GM18502 (cell line): ENCODE results near the gene ECT2L.

Experiments used
- ATAC-seq: cut with Tn5 transposase; IDR thresholded peaks from one replicate; pipeline ENCODE4 v1.9.1; 2021; ENCODE audit warnings: mild to moderate bottlenecking; ENCODE audit not compliant: unreplicated experiment, poor library complexity

The ECT2L gene

DNA sequence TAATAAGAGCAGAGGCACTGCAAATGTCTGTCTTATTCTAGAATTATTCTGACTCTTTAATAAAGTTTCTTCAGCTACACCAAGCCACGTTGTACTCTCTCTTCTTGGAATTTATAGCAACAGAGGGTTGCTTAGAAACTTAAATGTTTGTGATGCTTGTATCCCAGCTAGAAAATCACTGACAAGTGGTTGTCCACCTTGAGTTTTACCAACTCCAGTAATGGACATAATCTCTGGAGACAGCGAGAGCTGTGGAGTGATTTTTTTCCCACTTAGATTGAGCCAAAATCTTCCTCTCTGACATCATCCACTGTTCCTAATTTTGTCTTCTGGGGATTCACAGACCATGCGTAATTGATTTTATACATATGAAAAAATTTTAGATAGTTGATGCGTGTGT lies 8.0 kb downstream of the ECT2L start:
- ATAC-seq, result no peak

DNA sequence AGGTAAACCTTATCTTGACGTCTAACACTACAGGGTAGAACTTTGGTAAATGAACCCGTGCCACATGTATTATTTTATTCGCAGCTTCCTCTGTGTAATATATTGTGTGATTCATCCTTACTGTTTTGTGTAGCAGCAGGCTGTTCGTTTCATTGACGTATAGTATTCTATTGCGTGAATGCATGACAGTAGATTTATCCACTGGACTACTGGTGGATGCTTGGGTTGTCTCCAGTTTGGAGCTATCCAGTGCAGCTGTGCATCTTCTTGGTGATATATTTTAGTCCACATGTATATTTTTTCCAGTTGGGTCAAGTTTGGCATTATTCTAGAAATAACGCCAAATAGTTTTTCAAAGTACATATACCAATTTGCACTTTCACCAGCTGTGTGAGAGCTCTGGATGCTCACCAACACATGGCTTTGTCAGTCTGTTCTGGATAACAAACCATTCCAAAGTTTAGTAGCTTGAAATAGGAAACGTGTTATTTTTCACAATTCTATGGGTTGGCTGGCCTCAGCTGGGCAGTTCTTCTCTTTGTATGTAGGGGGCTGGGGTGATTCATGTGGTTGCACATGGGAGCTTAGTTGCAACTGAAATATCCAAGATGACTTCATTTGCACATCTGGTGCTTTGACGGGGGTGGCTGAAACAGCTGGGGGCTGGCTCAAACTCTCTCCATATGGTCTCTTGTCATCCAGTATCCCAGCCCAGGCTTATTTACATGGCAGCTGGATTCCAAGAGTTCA lies 9.3 kb downstream of the ECT2L start:
- ATAC-seq, result no peak

DNA sequence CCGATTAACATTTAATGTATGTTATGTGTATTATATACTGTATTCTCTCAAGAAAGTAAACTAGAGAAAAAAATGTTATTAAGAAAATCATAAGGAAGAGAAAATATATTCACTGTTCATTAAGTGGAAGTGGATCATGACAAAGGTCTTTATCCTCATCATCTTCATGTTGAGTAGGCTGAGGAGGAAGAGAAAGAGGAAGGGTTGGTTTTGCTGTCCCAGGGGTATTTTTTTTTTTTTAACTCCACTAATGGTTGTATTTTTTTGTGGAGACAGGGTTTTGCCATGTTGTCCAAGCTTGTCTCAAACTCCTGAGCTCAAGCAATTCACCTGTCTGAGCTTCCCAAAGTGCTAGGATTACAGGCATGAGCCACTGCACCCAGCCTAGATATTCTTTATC lies 11.0 kb downstream of the ECT2L start:
- ATAC-seq, result no peak

DNA sequence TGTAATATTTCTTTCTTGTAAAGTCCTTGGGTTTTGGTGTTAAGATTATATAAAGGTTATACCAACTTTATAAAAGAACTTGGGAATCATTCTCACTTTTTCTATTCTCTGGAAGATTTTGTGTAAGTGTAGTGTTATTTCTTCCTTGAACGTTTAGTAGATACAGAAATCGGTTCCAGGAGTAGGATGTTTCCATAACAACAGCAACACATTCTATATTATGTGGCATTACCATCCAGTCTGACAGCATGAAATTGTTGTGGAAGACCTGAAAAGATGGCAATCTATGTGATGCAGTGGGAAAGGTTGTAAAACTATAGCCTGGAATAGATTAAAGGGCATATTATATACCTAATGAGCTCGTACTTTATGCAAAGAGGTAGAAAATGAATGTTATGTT lies 13.8 kb downstream of the ECT2L start:
- ATAC-seq, result no peak

DNA sequence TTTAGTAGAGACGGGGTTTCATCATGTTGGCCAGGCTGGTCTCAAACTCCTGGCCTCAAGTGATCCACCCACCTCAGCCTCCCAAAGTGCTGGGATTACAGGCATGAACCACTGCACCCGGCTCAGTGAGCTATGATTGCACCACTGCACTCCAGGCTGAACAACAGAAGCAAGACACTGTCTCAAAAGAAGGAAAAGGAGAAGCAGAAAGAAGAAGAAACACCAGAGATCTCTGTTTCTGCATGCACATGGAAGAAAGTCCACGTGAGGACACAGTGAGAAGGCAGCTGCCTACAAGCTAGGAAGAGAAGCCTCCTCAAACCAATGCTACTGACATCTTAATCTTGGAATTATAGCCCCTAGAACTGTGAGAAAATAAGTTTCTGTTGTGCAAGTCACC lies 16.0 kb downstream of the ECT2L start:
- ATAC-seq, result no peak

DNA sequence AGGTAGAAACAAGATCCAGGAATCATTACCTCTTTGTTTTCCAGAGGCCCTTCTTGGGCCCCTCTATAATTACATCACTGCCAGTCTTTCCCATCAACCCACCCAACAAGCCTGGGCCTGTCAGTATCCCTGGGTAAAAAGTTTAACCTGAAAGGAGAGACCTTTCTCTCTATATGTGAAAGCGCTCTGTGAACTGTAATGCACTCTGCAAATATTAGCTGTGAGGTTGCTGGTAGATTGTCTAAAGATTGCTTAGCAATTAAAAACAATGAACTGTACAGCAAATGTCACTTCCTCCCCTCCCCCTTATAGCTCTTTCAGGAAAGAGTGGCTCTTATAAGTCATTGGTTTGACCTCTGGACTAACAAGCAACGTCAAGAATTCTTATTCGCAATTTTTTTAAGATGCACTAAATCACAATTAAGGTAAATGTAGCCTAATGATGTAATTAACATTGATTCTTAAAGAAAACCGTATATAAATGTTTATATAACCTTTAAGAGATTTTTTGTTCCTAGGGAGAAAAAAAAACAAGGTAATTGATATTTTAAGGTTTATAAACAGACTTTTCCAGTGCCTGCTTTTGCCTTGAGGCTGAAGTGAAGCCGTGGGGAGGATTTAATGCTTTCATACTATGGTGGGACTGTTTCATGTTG lies 18.4 kb downstream of the ECT2L start:
- ATAC-seq, result no peak

DNA sequence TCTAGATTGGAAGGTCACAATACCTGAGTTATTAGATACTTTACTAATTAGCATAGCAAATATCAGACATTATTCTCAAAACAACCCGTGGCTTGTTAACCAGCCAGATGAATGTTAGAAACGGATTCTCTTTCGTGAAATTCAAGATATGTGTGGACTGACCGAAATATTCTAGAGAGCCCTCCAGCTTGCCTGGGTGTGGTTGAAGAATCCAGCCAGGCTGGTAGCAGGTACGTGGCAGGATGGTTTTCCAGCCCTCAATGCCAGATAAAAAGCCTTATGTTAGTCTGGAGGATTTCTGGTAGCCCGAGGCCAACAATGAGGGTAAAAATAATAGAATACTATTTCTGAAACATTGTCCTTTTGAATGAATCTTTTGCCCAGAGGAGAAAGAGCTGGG lies 19.3 kb downstream of the ECT2L start:
- no peak for ATAC-seq

DNA sequence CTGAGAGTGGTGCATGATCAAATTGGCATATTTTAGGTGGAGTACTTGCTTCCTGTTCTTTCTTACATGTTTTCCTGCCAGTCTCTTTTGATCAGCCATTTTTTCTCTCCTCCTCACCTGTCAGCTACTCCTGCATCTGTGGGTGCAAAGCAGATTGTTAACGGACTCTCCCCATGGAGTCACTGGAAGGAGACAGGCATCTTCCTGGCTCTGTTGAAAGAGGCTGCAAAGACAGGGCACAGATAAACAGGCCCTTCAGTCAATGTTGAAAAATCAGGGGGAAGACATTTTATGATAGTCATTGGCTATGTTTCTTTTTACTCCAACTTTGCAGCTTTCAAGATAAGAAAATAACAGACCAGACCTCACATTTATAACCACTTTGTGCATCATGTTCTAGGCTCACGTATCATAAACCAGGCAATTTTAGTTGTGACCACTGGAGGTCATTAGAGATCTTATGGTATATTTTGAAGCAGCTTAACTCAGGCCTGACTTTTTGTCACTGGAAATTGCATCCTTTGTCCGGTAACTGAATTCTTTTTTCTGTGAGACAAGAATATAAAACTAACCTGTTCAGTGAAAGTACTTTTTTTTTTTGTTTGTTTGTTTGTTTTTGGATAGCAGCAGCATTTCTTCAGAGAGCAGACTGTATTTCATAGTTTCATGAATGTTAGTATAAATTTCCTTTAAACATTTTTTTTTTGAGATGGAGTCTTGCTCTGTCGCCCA lies 20.1 kb downstream of the ECT2L start:
- ATAC-seq, result peak; percentile 63

DNA sequence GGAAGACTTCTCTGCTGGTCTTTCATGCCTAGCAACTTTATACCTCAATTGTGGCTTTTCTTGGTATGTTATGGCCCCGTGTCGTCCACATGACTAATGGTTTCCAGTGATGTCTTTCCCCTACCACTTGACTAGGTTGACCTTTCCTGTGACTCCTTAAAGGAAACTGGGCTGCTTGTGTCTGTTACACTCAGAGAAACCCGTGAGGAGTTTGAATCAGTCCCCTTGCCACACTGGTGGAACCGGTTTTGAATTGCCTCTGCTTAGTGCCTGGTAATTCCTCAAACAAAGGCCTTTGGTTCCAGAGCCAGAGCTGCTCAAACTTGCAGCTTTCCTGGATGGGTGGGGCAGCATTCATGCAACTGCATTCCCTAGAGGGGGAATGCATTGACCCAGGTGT lies 21.9 kb downstream of the ECT2L start:
- no peak for ATAC-seq

DNA sequence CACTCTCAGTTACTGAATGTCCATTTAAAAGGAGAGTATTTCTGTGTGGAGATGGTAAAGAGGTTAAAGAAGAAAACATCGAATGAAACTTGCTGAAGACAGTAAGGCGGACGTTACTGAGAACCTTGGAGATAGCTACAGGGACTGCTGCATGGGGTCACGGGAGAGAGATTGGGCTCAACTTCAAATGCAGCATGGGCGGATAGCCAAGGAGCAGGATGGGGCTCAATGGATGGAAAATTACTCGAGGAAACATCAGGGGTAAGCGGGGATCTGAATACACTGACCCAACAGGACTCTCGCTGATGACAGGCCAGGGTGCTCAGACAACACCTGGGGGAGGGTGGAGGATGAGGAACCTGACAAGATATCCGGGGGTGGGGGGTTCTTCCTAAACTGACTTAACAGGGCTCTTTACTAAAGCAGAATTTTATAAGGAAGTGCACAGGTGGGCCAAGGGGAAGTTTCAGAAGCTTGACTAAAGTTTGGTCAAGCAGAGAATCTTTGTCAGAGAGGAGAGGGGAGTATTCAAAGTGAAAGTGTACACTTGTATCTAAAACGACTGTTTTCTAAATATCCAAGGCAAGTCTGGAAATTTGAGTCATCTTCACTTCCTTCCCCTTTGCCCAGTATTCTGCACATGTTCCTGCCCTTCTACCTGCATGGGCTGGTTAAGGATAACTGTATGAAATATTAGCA lies 22.8 kb downstream of the ECT2L start:
- peak; percentile 87 for ATAC-seq

DNA sequence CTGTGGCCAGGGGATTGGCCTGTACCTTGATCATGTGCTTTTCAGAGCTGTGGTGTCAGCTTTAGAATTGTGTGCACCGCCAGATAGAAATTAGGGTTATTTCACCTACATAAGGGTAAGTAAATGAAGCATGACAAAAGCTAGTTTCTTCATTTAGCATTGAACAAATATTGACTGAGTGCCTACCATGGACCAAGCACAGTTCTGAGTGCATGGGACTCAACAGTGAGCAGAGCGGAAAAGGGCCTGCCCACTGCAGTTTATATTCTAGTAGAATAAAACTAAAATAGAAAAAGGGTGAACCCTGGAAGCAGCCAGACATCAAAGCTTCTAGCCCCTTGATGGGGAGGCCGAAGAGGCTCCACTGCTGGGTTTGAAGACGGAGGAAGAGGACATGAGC lies 25.6 kb downstream of the ECT2L start:
- ATAC-seq, result peak; percentile 7

DNA sequence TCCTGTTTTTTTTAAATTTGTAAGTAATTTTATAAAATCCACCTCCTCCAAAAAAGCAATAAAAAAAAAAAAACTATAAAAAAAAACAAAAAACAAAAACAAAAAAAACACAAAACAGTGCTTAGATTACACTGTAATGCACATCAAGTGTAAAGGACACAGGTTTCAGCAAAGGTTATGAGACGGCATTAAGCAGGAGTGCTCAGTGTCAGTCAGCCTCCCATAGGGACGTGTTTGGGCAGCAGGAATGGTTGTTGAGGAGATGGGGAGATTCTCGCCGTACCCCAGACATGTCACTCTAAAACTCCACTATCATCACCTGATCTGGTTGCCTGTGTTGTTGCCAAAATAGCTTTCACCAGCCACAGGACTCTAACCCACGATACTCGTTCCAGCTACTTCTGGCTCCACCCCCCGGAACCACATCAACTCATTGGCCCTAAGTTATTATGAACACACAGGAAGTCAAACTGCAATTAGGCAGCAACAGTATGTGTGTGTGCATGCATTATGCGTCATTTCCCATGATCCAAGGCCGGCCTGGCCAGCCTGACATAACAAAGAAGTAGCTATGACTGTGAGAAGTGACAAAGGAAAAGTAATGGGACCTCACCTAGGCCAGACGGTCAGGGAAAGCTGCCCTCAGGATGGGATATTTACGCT lies 28.7 kb downstream of the ECT2L start:
- ATAC-seq, result no peak

DNA sequence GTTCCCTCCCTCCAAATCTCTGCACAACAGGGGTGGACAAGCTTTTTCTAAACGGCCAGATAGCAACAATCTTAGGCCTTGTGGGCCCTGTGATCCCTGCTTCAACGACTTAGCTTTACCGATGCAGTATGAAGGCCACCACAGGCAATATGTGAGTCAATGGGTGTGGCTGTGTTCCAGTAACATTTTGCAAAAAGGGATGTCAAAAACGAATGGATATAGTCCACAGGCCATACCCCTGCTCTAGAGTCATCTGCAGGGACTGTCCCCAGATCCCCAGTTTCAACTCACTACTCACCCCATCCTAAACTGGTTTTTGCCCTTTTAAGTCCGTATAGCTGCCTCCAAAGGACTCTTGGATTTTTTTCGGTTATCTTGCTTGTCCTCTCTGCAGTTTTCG lies 34.4 kb downstream of the ECT2L start:
- no peak for ATAC-seq

DNA sequence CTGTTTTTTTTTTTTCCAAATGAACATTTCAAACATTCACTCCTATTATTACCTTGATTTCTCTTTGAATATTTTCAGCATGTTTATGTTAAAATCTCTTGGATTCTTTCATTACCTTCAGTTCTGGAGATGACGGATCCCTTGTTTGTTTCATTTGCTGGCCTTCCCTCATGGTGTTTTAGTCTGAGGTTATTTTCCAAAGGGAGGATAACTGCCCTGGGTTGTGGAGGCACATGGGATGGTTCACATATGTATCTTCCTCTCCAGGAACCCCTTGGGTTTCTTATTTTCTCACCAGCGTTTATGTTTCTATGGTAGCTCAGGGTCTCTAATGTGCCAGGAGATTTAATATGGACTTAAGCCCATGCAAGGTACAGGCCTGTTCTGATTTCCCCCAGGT lies 36.3 kb downstream of the ECT2L start:
- ATAC-seq, result no peak

DNA sequence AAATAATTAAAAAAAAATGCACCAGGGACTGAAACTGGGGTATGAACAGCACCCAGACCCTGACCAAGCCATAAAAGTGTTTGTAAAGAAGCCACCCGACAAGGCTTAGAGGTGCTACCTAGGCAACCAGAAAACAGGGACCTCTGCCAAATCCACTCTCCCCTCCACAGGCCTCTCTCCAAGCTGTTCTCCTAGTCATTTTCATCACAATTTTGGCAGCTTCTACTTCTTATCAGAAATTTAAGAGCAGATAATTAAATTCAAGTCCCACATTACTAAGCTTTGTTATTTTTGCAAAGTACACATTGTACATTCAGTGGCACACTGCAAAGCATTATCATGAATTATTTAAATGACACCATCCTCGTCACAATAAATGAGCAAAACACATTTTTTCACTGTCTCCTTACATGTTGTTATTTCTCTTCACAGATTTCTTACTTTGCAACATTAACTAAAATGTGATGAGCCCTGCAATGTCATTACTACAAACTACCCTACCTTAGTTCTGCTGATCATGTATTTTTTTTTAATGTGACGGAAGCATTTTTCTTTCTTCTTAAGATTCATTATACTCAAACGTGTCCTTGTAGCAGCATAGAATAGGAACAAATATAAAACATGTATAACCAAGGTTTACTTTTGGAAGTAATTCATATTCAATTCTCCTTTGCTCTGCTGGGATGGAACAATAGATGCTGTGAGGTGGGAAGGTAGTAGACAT lies 38.1 kb downstream of the ECT2L start:
- no peak for ATAC-seq

DNA sequence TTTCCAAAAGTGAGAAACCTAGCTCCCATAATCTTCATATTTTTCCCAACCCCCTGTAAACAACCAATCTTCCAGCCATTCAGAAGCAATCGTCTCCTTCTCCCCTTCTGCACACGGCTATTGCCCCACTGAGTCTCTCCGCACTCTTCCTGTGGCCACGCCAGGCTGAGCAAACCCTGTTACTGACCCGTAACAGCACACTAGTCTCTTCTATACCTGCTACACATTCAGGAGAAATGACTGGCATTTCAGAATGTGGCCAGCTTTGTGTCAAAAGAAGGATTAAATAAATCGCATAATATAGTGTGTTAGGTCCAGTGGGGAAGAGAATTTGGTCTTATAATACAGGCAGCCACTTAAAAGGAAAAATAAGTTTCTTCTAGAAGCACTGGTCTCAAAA lies 41.4 kb downstream of the ECT2L start:
- no peak for ATAC-seq

DNA sequence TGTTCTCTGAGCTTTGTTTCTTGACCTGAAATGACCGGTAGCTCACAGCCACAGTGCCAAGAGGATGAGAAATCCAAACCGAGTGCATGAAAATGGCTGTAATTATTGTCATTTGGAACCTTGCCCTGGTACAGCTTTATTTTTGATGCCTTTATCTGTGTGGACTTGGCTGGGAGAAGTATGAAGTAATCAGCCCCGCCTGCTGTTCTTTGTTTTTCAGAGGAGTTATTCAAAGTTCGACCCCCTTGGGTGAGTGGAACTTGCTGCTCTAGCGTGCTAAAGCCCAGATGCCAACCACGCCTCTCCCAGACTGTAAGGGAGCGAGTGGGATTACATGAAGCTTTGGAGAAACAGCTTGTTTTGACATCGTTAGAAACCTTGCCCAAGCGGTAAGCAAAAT lies 48.3 kb downstream of the ECT2L start:
- no peak for ATAC-seq

DNA sequence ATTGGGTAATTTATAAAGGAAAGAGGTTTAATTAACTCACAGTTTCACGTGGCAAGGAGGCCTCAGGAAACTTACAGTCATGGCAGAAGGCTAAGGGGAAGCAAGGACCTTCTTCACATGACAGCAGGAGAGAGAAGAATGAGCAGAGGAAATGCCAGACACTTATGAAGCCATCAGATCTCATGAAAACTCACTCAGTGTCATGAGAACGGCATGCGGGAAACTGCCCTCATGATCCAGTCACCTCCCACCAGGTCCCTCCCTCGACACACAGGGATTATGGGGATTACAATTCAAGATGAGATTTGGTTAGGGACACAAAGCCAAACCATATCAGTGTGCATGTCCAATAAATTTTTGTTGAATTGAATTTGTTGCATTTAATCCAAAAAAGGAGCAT lies 52.0 kb downstream of the ECT2L start:
- no peak for ATAC-seq

DNA sequence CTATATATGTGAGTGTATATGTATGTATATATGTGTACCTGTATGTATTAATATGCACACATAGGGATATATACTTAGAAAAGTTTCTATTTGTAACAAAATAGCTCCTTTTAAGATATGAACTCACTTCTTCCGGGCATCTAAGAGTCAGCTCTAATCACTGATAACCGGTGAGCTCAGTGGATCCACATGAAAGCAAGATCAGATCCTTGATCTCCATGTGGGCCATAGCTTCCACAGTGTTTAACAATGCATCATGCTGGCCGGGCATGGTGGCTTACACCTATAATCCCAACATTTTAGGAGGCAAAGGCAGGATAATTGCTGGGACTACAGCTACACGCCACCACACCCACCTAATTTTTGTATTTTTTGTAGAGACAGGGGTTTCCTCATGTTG lies 52.6 kb downstream of the ECT2L start:
- no peak for ATAC-seq

DNA sequence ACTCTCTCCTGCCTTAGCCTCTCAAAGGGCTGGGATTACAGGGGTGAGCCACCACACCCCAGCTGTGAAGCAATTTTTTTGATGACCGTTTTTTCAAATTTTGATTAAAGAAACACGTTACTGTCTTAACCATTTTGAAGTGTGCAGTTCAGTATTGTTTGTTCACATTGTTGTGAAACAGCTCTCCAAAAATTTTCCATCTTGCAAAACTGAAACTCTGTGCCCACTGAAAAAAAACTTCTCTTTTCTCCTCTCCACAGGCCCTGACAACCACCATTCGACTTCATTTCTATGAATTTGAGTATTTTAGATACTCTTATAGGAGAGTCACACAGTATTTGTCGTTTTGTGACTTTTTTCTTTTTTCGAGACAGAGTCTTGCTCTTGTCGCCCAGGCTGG lies 53.9 kb downstream of the ECT2L start:
- ATAC-seq, result no peak
